ENCODE results near the gene FHIT.

Gene FHIT

DNA sequence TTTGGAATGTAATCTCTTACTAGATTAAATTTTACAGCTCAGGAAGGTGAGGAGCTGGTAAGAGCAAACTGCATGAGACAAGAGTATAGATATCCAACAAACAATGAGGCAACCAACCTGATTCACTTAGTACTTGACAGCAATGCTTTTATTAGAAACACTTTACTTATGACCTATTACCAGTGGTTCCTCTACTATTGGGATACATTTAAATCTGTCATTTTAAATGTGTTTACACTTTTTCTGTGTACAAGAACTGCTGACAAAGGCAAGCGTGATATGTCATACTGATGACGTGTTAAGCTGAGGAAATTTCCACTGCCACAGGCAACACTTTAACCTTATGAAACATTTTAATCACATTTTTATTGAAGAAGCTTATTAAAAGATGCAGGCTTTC is 1043.3 kb downstream of the FHIT start:
- H3K9ac ChIP-seq: no peak overlapping the region
- H3K36me3 ChIP-seq (ENCODE audit: control insufficient read depth, insufficient read depth, low read length): no peaks in the 10 kb centered on the region
- H3K27me3 ChIP-seq (ENCODE audit: control insufficient read depth, insufficient read depth, low read length): no peaks in the 10 kb centered on the region
- no peak overlapping the region for H3K27ac ChIP-seq
- no peaks in the 10 kb centered on the region for H3K9me3 ChIP-seq (ENCODE audit: control insufficient read depth, low read length)
- H3K79me2 ChIP-seq: no peaks in the 10 kb centered on the region
- H2AFZ ChIP-seq: no peak overlapping the region
- no peaks in the 10 kb centered on the region for H3K4me1 ChIP-seq
- no peak for TF ChIP-seq CTCF (IDR thresholded peaks at IDR 0.05)
- H3K4me2 ChIP-seq (ENCODE audit: low read length): no peak overlapping the region
- no peak overlapping the region for H3K4me3 ChIP-seq (ENCODE audit: low read depth, low read length)

DNA sequence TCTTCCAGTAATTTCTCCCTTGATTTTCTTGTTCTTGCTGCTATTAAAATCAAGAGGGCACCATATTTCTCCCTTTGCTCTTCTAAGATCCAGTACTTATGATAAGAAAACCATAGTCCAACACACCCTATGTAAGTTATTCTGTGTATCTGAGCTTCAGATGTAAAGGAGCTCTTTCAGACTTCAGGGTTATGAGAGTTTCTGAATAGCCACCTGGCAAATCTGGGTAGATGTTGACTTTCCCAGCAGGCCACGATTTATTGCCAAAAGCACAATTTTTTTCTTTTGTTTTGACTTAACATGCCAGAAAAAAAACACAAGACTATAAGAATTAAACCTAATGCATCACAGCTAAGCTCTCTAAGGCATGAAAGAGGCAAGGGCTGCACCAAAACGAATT is 1045.0 kb downstream of the FHIT start:
- no peaks in the 10 kb centered on the region for H3K9me3 ChIP-seq (ENCODE audit: control insufficient read depth, low read length)
- no peak overlapping the region for H3K27ac ChIP-seq
- no peak for TF ChIP-seq CTCF (IDR thresholded peaks at IDR 0.05)
- H3K36me3 ChIP-seq (ENCODE audit: control insufficient read depth, insufficient read depth, low read length): no peaks in the 10 kb centered on the region
- H3K79me2 ChIP-seq: no peaks in the 10 kb centered on the region
- no peak overlapping the region for H3K9ac ChIP-seq
- no peak overlapping the region for H2AFZ ChIP-seq
- no peak overlapping the region for H3K4me3 ChIP-seq (ENCODE audit: low read depth, low read length)
- no peak overlapping the region for H3K4me2 ChIP-seq (ENCODE audit: low read length)
- H3K4me1 ChIP-seq: no peaks in the 10 kb centered on the region
- no peaks in the 10 kb centered on the region for H3K27me3 ChIP-seq (ENCODE audit: control insufficient read depth, insufficient read depth, low read length)

DNA sequence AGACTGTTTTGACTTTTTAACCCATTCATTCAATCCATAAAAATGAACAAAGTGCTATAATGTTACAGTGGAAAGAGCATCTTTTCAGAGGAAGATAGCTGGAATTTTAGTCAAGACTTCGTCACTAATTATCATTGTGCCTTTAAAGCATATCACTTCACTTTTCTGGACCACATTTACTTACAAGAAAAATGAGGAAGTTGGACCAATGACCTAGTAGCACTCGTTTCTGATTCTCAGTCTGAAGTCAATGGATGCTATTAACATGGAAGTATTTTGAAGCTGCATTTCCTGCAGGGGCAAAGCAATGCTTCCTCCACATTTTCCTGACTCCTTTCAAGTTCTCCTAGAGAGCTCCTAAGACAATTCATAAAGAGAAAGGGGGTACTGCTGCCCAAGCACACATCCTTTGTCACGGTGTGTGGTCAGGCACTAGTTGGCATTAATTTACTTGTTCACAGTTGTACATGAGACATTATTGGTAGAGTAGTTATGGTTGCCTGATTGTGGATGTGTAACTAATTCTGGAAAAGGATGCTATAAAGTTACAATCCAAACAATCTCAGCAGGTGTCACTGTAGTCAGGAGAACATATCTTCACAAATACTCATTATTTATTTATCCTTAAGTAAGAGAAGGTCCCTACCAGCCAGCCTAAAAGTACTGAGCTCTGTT is 1049.1 kb downstream of the FHIT start:
- Histone ChIP-seq H3K79me2 (no peaks in the 10 kb centered on the region), H3K9me3 (ENCODE audit: control insufficient read depth, low read length) (no peaks in the 10 kb centered on the region), H3K4me2 (ENCODE audit: low read length) (no peak overlapping the region), H3K36me3 (ENCODE audit: control insufficient read depth, insufficient read depth, low read length) (no peaks in the 10 kb centered on the region), H3K4me1 (no peaks in the 10 kb centered on the region), H2AFZ (no peak overlapping the region), H3K9ac (no peak overlapping the region), H3K4me3 (ENCODE audit: low read depth, low read length) (no peak overlapping the region), H3K27me3 (ENCODE audit: control insufficient read depth, insufficient read depth, low read length) (no peaks in the 10 kb centered on the region), H3K27ac (no peak overlapping the region)
- TF ChIP-seq CTCF (IDR thresholded peaks at IDR 0.05): no peak

DNA sequence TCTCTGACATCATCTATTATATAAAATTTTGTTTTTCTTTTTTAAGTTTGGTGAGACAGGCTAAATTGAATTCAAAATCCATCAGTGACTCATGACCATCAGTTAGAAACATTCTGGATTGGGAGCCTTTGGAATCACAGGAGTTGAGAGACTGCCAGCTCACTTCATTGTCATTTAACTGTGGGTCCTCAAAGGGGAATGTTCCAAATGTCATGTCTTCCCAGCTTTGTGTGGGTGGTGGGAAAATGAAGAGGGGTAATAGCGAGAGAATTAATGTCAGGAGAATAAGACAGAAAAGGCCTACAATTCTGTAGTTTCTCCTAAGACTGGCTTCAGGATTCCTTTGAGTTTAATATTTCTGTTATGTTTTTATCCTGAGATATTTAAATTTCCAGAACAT is 1051.9 kb downstream of the FHIT start:
- no peak overlapping the region for H3K4me2 ChIP-seq (ENCODE audit: low read length)
- H3K36me3 ChIP-seq (ENCODE audit: control insufficient read depth, insufficient read depth, low read length): no peaks in the 10 kb centered on the region
- no peaks in the 10 kb centered on the region for H3K4me1 ChIP-seq
- no peaks in the 10 kb centered on the region for H3K79me2 ChIP-seq
- H3K27ac ChIP-seq: no peak overlapping the region
- H3K9ac ChIP-seq: no peak overlapping the region
- no peak for TF ChIP-seq CTCF (IDR thresholded peaks at IDR 0.05)
- no peak overlapping the region for H2AFZ ChIP-seq
- no peaks in the 10 kb centered on the region for H3K27me3 ChIP-seq (ENCODE audit: control insufficient read depth, insufficient read depth, low read length)
- H3K4me3 ChIP-seq (ENCODE audit: low read depth, low read length): no peak overlapping the region
- no peaks in the 10 kb centered on the region for H3K9me3 ChIP-seq (ENCODE audit: control insufficient read depth, low read length)

DNA sequence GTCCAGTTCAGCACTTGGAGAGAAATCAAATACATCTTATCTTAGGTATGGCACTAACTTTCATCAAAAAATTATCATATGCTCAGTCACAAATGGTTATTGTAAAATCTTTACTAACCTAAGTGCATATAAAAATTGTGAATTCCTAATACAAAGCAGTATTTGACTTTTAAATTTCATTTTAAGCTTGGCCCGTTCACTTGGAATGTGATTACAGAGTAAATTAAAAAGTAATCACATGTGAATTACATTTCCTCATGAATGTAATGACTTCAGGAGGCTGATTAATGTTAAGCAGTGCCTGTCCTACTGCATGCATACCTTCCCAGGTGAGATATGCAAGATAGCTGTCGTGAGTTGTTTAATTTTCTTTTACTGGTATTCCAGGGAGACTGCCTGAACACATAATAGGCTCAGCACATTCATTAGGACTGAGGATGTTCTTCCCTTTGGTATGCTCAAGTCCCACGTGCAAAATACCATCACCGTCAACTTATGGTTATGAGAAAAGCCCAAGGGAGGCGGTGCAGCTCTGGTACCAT is 1053.0 kb downstream of the FHIT start:
- no peak for TF ChIP-seq CTCF (IDR thresholded peaks at IDR 0.05)
- H3K4me1 ChIP-seq: no peaks in the 10 kb centered on the region
- H3K79me2 ChIP-seq: no peaks in the 10 kb centered on the region
- no peak overlapping the region for H2AFZ ChIP-seq
- no peaks in the 10 kb centered on the region for H3K27me3 ChIP-seq (ENCODE audit: control insufficient read depth, insufficient read depth, low read length)
- no peak overlapping the region for H3K9ac ChIP-seq
- H3K36me3 ChIP-seq (ENCODE audit: control insufficient read depth, insufficient read depth, low read length): no peaks in the 10 kb centered on the region
- no peak overlapping the region for H3K4me2 ChIP-seq (ENCODE audit: low read length)
- no peak overlapping the region for H3K4me3 ChIP-seq (ENCODE audit: low read depth, low read length)
- no peak overlapping the region for H3K27ac ChIP-seq
- no peaks in the 10 kb centered on the region for H3K9me3 ChIP-seq (ENCODE audit: control insufficient read depth, low read length)
